Epithelial cell of prostate (primary cell): ENCODE data around the gene EIF4G3.
A peak's percentile ranks its signal among the peaks of the same experiment; 100 is the strongest.
"Not testable (repeated sequence)": the region's sequence is repeated elsewhere in the genome, so short reads cannot be mapped to it uniquely, and the experiment has no call there.

Experiments
- DNase-seq: peaks from one replicate; pipeline ENCODE4 v3.0.0-alpha.2; 2011; ENCODE audit warnings: low read depth, low spot score
- H3K27ac ChIP-seq: fragments of 450-650 bp; 2 replicates; pipeline ENCODE4 v1.5.1; 2017; ENCODE audit warnings: mild to moderate bottlenecking

EIF4G3 gene

GRCh38 chr1:21115098-21115760 is 61.5 kb downstream of the EIF4G3 start:
- no peak for DNase-seq
- H3K27ac ChIP-seq: no peak overlapping the region

GRCh38 chr1:21114431-21114830 is 62.3 kb downstream of the EIF4G3 start:
- no peak overlapping the region for H3K27ac ChIP-seq
- DNase-seq: no peak

GRCh38 chr1:21110163-21110562 is 66.5 kb downstream of the EIF4G3 start:
- no peak overlapping the region for H3K27ac ChIP-seq
- DNase-seq: no peak

- H3K27ac ChIP-seq: no peak overlapping the region
- DNase-seq: no peak
Observed at GRCh38 chr1:21106709-21107108, 70.0 kb downstream of the EIF4G3 start.

GRCh38 chr1:21106238-21106637 is 70.5 kb downstream of the EIF4G3 start:
- no peak for DNase-seq
- H3K27ac ChIP-seq: no peak overlapping the region

- no peak overlapping the region for H3K27ac ChIP-seq
- DNase-seq: no peak
Observed at GRCh38 chr1:21105807-21106206, 70.9 kb downstream of the EIF4G3 start.

- no peak overlapping the region for H3K27ac ChIP-seq
- DNase-seq: no peak
Observed at GRCh38 chr1:21104683-21105082, 72.0 kb downstream of the EIF4G3 start.

GRCh38 chr1:21100481-21100921 is 76.2 kb downstream of the EIF4G3 start:
- no peak overlapping the region for H3K27ac ChIP-seq
- DNase-seq: no peak

GRCh38 chr1:21099869-21100131 is 76.9 kb downstream of the EIF4G3 start:
- peak overlapping the region; percentile 10 for H3K27ac ChIP-seq
- DNase-seq: no peak

GRCh38 chr1:21099034-21099868 is 77.4 kb downstream of the EIF4G3 start:
- H3K27ac ChIP-seq: peak overlapping the region; percentile 10
- DNase-seq: peak; percentile 12

- no peak for DNase-seq
- H3K27ac ChIP-seq: no peak overlapping the region
Observed at GRCh38 chr1:21098186-21098915, 78.3 kb downstream of the EIF4G3 start.

- DNase-seq: no peak
- no peak overlapping the region for H3K27ac ChIP-seq
Observed at GRCh38 chr1:21097729-21098128, 79.0 kb downstream of the EIF4G3 start.

GRCh38 chr1:21095976-21096375 is 80.7 kb downstream of the EIF4G3 start:
- DNase-seq: no peak

GRCh38 chr1:21094282-21094681 is 82.4 kb downstream of the EIF4G3 start:
- DNase-seq, H3K27ac ChIP-seq: not testable (repeated sequence)

More at GRCh38 chr1:21095976-21096375, 80.7 kb downstream of the EIF4G3 start:
- H3K27ac ChIP-seq: no peak overlapping the region

GRCh38 chr1:21093271-21093958 is 83.3 kb downstream of the EIF4G3 start:
- H3K27ac ChIP-seq, DNase-seq: not testable (repeated sequence)

- not testable (repeated sequence) for H3K27ac ChIP-seq, DNase-seq
Observed at GRCh38 chr1:21092545-21092944, 84.2 kb downstream of the EIF4G3 start.

GRCh38 chr1:21091053-21091690 is 85.5 kb downstream of the EIF4G3 start:
- H3K27ac ChIP-seq: peak overlapping the region; percentile 49
- peak; percentile 27 for DNase-seq

GRCh38 chr1:21090463-21090862 is 86.2 kb downstream of the EIF4G3 start:
- no peak for DNase-seq

GRCh38 chr1:21089731-21090130 is 87.0 kb downstream of the EIF4G3 start:
- DNase-seq: no peak
- no peak overlapping the region for H3K27ac ChIP-seq

More at GRCh38 chr1:21090463-21090862, 86.2 kb downstream of the EIF4G3 start:
- peak overlapping the region; percentile 49 for H3K27ac ChIP-seq

- no peak for DNase-seq
- no peak overlapping the region for H3K27ac ChIP-seq
Observed at GRCh38 chr1:21089299-21089698, 87.4 kb downstream of the EIF4G3 start.
